Peyer's patch (tissue), 4 donors: ENCODE data around the gene SUGCT. TPM values are rescaled to one million over a fixed set of nuclear protein-coding genes. Genes with fewer than 3 reads are reported as not detected.

ENCODE experiments used
- DNase-seq, 3 donors: peaks; one replicate each; pipeline ENCODE4 v3.0.0-alpha.2; 2017 to 2019
- H3K27ac ChIP-seq, 4 donors: fragments of 200-600 bp; sonication (generic); one replicate each; pipeline ENCODE4 v1.5.1; 2016 to 2019
- H3K27me3 ChIP-seq, 2 donors: fragments of 200-600 bp; sonication (generic); one replicate each; pipeline ENCODE4 v1.5.1; 2019
- H3K36me3 ChIP-seq, 3 donors: fragments of 200-600 bp; sonication (generic); one replicate each; pipeline ENCODE4 v1.5.1; 2016 to 2019
- H3K4me1 ChIP-seq, 4 donors: fragments of 200-600 bp; sonication (generic); one replicate each; pipeline ENCODE4 v1.5.1; 2016 to 2019
- H3K4me3 ChIP-seq, 4 donors: fragments of 200-600 bp; sonication (generic); 1 replicate in 3 of 4; 2 replicates in 1 of 4; pipeline ENCODE4 v1.5.1; 2016 to 2019; ENCODE audit warnings: mild to moderate bottlenecking in 1 of 4
- H3K9me3 ChIP-seq, 4 donors: fragments of 200-600 bp; sonication (generic); one replicate each; pipeline ENCODE4 v1.5.1; 2016 to 2019; ENCODE audit warnings: mild to moderate bottlenecking in 1 of 4
- CTCF ChIP-seq, 6 experiments: fragments of 450-650 bp in 4 of 6; fragments of 200-600 bp in 2 of 6; sonication (generic) in 1 of 6; IDR thresholded peaks; one replicate each; pipeline ENCODE4 v1.5.1; 2017 to 2019; ENCODE audit warnings: antibody characterized with exemption in 6 of 6, mild to moderate bottlenecking in 3 of 6, moderate library complexity in 1 of 6
- POLR2A ChIP-seq, 2 donors: fragments of 450-650 bp; IDR thresholded peaks; one replicate each; pipeline ENCODE4 v1.5.1; 2017; ENCODE audit warnings: antibody characterized with exemption in 2 of 2, mild to moderate bottlenecking in 2 of 2, moderate library complexity in 2 of 2
- total RNA-seq, 4 donors: library from RNA; depleted of rRNA; stranded (reverse); fragments of >200 nt; gene quantifications; one replicate each; pipeline ENCODE4 v1.1.0, GENCODE V29; 2016

SUGCT gene
- total RNA-seq, 4 donors from 2014 or later, result 6.4 to 8.9 (median 8.3) TPM; not detected in 1

DNA sequence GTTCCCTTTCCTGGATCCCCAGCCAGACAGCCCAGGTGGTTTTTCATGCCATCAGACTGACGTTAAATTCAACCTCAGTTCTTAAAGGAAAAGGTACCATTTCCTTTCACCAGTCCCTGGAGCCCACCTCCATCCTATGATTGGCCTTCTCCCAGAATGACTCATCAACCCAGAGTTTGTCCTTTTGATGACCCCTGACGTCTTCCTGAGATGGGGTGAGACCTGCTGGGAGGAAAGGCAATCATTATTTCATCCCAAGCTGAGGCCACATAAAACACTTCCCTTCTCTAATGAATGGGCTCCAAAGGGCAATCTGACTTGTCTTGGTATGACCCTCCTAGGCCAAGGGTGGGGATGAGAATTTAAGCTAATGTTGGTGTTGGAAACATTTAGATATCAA is 750.7 kb downstream of the SUGCT start:
- TF ChIP-seq POLR2A (IDR thresholded peaks at IDR 0.05), result no peak
- TF ChIP-seq CTCF (IDR thresholded peaks at IDR 0.05), result no peak
- no peak for DNase-seq
- H3K9me3 ChIP-seq, result no peaks in the 10 kb centered on the region
- H3K27me3 ChIP-seq, result no peaks in the 10 kb centered on the region
- H3K4me1 ChIP-seq, result peaks cover 0 to 14% (median 0%) of the 10 kb centered on the region in 4 donors
- no peak overlapping the region for H3K4me3 ChIP-seq
- no peak overlapping the region for H3K27ac ChIP-seq
- H3K36me3 ChIP-seq, result no peaks in the 10 kb centered on the region

DNA sequence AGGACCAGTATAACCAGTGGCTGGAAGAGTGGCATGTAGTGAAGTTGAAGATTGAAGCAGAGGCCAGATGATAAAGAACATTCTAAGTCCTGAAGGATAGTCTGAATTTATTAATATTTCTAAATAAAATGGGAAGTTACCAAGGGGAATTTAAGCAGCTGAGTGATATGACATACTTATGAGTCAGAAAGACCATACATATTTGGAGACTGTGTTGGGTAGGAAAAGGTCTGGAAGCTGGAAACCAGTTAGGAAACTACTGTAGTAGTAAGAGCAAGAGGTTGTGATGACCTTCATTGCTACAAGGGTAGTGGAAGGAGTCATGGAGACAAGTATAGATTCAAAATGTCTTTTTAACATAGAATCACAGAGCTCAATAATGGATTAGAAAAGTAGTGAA is 752.3 kb downstream of the SUGCT start:
- no peak overlapping the region for H3K4me3 ChIP-seq
- no peak for TF ChIP-seq POLR2A (IDR thresholded peaks at IDR 0.05)
- no peak for TF ChIP-seq CTCF (IDR thresholded peaks at IDR 0.05)
- H3K36me3 ChIP-seq, result no peaks in the 10 kb centered on the region
- no peaks in the 10 kb centered on the region for H3K27me3 ChIP-seq
- peaks cover 0 to 6% (median 0%) of the 10 kb centered on the region in 4 donors for H3K4me1 ChIP-seq
- DNase-seq, result no peak
- no peak overlapping the region for H3K27ac ChIP-seq
- peaks cover 0 to 5% (median 0%) of the 10 kb centered on the region in 4 donors for H3K9me3 ChIP-seq

DNA sequence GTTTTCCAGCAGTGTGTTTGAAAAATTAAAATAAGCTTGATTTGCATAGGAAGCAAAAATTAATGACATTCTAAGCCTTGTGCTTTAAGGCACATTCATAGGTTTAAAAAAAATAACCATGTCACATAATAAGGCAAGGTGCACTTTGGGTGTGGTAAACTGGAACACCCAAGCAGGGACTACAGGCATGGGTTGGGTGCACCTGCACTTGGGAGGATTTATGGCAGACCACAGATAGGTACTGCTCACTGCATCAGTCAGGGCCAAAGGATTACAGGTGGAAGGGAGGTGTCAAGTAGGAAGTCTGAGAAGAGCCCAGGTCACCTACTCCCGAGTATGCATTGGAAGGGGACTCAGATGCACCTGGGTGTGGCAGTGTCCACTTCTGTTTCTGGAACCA is 753.7 kb downstream of the SUGCT start:
- peak in 1 of 3 donors; percentile 69 for DNase-seq
- no peaks in the 10 kb centered on the region for H3K27me3 ChIP-seq
- no peak overlapping the region for H3K4me3 ChIP-seq
- H3K27ac ChIP-seq, result peak overlapping the region in 1 of 4 donors; percentile 75
- H3K4me1 ChIP-seq, result no peaks in the 10 kb centered on the region
- no peaks in the 10 kb centered on the region for H3K36me3 ChIP-seq
- peaks cover 0 to 5% (median 0%) of the 10 kb centered on the region in 4 donors for H3K9me3 ChIP-seq
- TF ChIP-seq POLR2A (IDR thresholded peaks at IDR 0.05) (no peak), CTCF (IDR thresholded peaks at IDR 0.05) (no peak)

DNA sequence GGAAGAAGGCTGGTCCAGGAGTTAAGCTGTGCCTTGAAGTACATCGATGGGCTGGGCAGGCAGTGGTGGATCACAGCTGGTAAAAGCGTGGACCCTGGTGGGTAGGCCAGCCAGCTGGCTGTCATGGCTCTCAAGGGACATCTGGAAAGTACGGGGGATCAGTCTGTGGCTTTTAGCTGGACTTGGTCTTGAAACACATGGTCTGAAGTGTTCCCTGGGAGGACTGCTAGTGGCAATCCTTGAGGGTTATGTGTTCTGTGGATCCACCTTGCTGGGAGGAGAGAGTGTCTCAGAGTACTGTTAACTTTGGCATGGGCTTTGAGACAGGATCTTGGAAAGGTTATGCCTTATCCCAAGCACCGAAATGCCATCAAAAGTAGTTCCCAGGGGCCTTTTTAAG is 754.3 kb downstream of the SUGCT start:
- peak overlapping the region in 1 of 4 donors; percentile 75 for H3K27ac ChIP-seq
- no peaks in the 10 kb centered on the region for H3K27me3 ChIP-seq

GRCh38 chr7:40889539-40889938 is 754.7 kb downstream of the SUGCT start:
- TF ChIP-seq POLR2A (IDR thresholded peaks at IDR 0.05) (no peak), CTCF (IDR thresholded peaks at IDR 0.05) (no peak)
- H3K36me3 ChIP-seq, result no peaks in the 10 kb centered on the region
- H3K27me3 ChIP-seq, result no peaks in the 10 kb centered on the region
- no peak overlapping the region for H3K4me3 ChIP-seq
- DNase-seq, result no peak
- H3K9me3 ChIP-seq, result peaks cover 0 to 5% (median 0%) of the 10 kb centered on the region in 4 donors
- H3K27ac ChIP-seq, result peak overlapping the region in 1 of 4 donors; percentile 75
- no peaks in the 10 kb centered on the region for H3K4me1 ChIP-seq

More for the DNA sequence above, 754.3 kb downstream of the SUGCT start:
- H3K4me3 ChIP-seq, result no peak overlapping the region
- DNase-seq, result no peak
- TF ChIP-seq POLR2A (IDR thresholded peaks at IDR 0.05), result no peak
- TF ChIP-seq CTCF (IDR thresholded peaks at IDR 0.05), result no peak
- H3K36me3 ChIP-seq, result no peaks in the 10 kb centered on the region
- H3K9me3 ChIP-seq, result peaks cover 0 to 5% (median 0%) of the 10 kb centered on the region in 4 donors
- H3K4me1 ChIP-seq, result no peaks in the 10 kb centered on the region
